ENCODE results near the gene LRRC4B.

GRCh38 chr19:50548191-50549058, 19.8 kb downstream of the LRRC4B start:
- no peak for TF ChIP-seq EP300 (IDR thresholded peaks at IDR 0.05)
- TF ChIP-seq POLR2A (IDR thresholded peaks at IDR 0.05), result no peak
- TF ChIP-seq CTCF (IDR thresholded peaks at IDR 0.05), result no peak

All from sigmoid colon (tissue), 4 donors.